GM10248 (cell line): ENCODE measurements around the gene SNX5.
A peak's percentile ranks its signal among the peaks of the same experiment; 100 is the strongest.

Experiments used
- CTCF ChIA-PET: fragments of 300-600 bp; sonication (Branson Sonifier 250); formaldehyde crosslinking; extraction: SDS; loops from one replicate; lab custom pipeline; 2021; ENCODE audit warnings: antibody characterized with exemption; lab: Yijun Ruan, JAX
- POLR2A ChIA-PET: fragments of 350-650 bp; sonication (Branson Sonifier 250); formaldehyde crosslinking; extraction: SDS; loops from one replicate; lab custom pipeline; 2020; ENCODE audit warnings: antibody characterized with exemption; lab: Yijun Ruan, JAX
- DNase-seq: peaks from one replicate; pipeline ENCODE4 v3.0.0; 2012; ENCODE audit errors: extremely low spot score
- TF ChIP-seq, protein P1 (sequence below): IDR thresholded peaks from 2 replicates; pipeline ENCODE4 v1.5.1; 2012; ENCODE audit warnings: mild to moderate bottlenecking, low read depth; ENCODE audit errors: extremely low read depth, missing control alignments, control extremely low read depth

Gene SNX5

DNA sequence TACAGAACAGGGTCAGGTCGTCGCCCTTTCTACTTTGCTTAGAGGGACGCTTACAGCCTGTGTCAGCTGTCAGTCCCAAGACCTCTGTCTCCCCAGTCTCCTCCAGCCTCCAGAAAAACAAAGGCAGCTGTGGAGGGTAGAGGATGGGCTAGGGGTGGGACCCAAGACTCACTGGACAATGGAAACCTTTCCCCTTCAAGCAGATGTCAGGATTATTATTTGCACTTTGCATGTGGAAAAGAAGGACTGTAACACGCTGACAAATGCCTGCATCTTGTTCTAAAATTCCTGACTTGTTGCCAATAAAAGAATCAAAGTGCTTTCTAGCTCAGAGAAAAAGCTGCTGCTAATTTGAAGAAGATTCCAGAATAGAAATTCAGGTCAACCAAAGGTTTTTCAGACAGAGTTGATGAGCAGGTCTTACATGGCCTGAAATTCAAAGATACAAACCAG lies 58.7 kb downstream of the SNX5 start:
- DNase-seq = no peak
- CTCF ChIA-PET = interaction anchor here (1.1 to 2.0 kb wide), 4 partner anchors 11 to 228 kb away, joined by 4 to 6 read pairs (median 4); partner anchors contain the start of gene RRBP1
- POLR2A ChIA-PET = no interaction called here

DNA sequence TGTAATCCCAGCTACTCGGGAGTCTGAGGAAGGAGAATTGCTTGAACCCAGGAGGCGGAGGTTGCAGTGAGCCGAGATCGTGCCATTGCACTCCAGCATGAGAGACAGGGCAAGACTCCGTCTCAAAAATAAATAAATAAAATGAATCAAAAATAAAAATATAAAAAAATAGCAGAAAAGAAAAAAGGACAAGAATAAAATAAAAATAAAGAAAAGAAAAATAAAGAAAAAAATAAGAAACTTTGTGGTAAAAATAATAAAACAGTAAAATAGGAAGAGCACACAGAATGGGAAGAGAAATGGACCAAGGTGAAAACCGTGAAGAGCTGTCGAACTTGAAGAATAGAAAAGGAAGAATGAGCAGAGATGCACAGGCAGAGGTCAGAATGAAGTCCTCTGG lies 63.0 kb downstream of the SNX5 start:
- ChIA-PET POLR2A (interaction anchor here (1.4 kb wide), 1 partner anchor 9 kb away, joined by 3 read pairs; no protein-coding TSS in a partner anchor), CTCF (interaction anchor here (1.1 to 3.2 kb wide), 3 partner anchors 9 to 223 kb away, joined by 6 to 16 read pairs (median 6); partner anchors contain the start of gene RRBP1)
- TF ChIP-seq, protein P1, sequence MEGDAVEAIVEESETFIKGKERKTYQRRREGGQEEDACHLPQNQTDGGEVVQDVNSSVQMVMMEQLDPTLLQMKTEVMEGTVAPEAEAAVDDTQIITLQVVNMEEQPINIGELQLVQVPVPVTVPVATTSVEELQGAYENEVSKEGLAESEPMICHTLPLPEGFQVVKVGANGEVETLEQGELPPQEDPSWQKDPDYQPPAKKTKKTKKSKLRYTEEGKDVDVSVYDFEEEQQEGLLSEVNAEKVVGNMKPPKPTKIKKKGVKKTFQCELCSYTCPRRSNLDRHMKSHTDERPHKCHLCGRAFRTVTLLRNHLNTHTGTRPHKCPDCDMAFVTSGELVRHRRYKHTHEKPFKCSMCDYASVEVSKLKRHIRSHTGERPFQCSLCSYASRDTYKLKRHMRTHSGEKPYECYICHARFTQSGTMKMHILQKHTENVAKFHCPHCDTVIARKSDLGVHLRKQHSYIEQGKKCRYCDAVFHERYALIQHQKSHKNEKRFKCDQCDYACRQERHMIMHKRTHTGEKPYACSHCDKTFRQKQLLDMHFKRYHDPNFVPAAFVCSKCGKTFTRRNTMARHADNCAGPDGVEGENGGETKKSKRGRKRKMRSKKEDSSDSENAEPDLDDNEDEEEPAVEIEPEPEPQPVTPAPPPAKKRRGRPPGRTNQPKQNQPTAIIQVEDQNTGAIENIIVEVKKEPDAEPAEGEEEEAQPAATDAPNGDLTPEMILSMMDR = no peak
- DNase-seq = no peak

More for the DNA sequence above, 58.7 kb downstream of the SNX5 start:
- TF ChIP-seq, protein P1 = no peak

DNA sequence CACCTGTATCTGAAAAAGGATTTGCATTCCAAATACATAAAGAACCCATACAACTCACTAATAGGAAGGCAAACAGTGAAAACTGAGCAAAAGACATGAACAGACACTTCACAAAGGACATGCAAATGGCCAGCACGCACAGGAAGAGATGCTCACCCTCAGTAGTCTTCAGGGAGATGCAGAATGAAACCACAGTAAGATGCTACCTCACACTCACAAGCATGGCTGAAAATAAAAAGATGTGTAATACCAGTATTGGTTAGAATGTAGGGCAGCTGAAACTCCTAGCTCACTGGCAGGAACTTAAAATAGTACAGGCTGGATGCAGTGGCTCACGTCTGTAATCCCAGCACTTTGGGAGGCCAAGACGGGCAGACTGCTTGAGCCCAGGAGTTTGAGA lies 64.6 kb downstream of the SNX5 start:
- CTCF ChIA-PET = interaction anchor here (1.2 to 3.7 kb wide), 5 partner anchors 8 to 222 kb away, joined by 3 to 16 read pairs (median 13); partner anchors contain the start of gene RRBP1
- DNase-seq = peak; percentile 52
- POLR2A ChIA-PET = no interaction called here
- TF ChIP-seq, protein P1 = no peak

DNA sequence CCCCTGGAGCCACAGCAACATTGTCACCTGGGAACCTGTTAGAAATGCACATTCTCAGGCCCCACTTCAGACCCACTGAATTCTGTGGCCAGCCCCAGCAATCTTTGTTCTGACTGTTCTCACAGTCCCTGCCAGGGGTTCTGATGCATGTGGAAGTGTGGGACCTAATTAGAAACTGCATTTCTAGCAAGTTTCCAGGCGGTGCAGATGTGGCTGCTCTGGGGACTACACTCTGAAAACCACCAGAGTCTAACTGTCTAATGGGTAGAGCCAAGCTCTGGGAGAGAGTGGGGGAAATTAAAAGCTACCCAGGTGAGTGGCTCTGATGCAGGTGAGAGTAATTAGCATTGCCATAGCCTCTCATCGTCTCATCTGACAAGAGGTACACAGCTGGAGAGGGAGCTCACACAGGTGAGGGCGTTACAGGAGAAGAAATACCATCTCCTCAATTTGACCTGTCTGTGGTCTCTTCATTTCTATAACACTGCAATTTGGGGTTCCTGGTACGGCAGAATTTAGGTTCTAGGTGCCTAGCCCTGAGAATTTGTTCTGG lies 66.0 kb downstream of the SNX5 start:
- ChIA-PET CTCF (interaction anchor here (1.0 to 3.7 kb wide), 11 partner anchors 10 to 254 kb away, joined by 3 to 15 read pairs (median 4); partner anchors contain the start of gene RRBP1), POLR2A (no interaction called here)
- TF ChIP-seq, protein P1 = no peak
- no peak for DNase-seq

DNA sequence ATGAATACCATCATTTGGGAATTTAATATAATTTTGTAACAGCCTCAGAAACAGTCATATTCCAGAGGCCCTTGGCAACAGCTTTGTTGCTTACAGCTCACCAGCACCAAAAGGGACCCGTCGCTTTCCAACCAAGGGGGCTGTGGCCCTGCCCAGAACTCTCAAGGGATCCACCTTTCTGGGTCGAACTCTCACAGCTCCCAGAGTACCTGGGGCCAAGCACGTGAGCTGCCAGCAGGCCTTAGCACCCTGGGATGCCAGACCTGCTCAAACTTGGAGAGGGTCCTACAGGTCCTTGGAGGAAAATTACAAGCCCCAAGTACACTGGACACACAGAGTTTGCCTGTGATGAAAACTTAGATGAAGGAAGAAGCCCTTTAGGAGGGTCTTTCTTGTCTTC lies 66.6 kb downstream of the SNX5 start:
- DNase-seq = no peak
- CTCF ChIA-PET = interaction anchor here (1.0 to 3.7 kb wide), 9 partner anchors 11 to 253 kb away, joined by 3 to 15 read pairs (median 4); partner anchors contain the start of gene RRBP1
- POLR2A ChIA-PET = no interaction called here
- TF ChIP-seq, protein P1 = no peak

DNA sequence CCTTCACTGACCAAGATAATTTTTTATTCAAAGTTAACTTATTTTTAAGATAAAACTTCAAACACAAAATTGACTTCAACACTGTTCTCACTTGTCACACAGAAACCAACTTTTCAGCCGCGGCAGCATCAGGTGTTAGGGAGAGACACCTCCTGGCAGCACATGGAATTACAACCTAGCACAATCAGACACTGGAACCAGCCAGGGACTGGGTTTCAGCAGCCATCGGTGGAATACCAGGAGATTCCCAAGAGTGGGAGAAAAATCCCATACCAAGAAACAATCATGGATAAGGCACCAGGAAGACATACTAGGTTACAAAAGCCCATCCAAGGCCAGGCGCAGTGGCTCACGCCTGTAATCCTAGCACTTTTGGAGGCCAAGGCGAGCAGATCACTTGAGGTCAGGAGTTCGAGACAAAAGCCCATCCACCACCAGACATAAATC lies 70.0 kb downstream of the SNX5 start:
- TF ChIP-seq, protein P1 = peak; percentile 85
- ChIA-PET CTCF (interaction anchor here (0.7 to 4.4 kb wide), 34 partner anchors 7 to 394 kb away, joined by 3 to 26 read pairs (median 4); partner anchors contain the start of genes BFSP1, DSTN and RRBP1), POLR2A (no interaction called here)
- peak; percentile 65 for DNase-seq
